GM19328 (cell line): Measurements from ENCODE around the gene DMRTC1.
"Not testable (repeated sequence)": the region's sequence is repeated elsewhere in the genome, so short reads cannot be mapped to it uniquely, and the experiment has no call there.

Experiments
- ATAC-seq: cut with Tn5 transposase; IDR thresholded peaks from one replicate; pipeline ENCODE4 v1.9.1; 2021; ENCODE audit warnings: mild to moderate bottlenecking, moderate library complexity; ENCODE audit not compliant: unreplicated experiment

The DMRTC1 gene, protein sequence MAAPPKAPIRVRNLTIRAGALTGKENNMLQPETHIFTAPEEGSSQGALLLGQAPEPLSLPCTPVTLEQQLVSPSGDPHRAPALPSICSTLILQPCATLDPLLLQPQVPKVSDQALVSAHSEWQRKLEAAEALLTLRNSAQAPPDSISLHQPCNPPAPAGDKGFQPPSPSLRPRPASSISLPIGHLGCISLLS

DNA sequence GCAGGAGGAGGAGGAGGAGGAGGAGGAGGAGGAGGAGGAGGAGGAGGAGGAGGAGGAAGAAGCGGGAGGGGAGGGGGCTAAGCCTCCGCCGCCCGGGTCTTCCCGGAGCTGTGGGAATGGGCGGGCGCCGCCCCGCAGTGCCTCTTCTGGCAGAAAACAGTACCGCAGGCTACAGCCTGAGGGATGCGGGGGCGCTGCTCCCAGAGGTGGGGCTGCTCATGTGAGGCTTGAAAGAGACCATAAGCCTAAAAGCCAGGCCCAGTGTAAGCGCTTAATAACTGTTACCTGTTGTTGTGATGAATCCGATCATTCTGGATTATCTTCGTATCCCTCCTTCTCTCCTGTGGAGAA, at the start of gene DMRTC1:
DMRTC1 (minus strand) TSS at position 19 of the 351 bp plus-strand sequence. CDS start 68,143 bp downstream, outside the sequence.
- not testable (repeated sequence) for ATAC-seq

- ATAC-seq, result not testable (repeated sequence)
Measured at GRCh38 chrX:72980894-72981469, 37.3 kb upstream of the DMRTC1 start.

GRCh38 chrX:72974885-72975284, 31.2 kb upstream of the DMRTC1 start:
- ATAC-seq, result not testable (repeated sequence)

GRCh38 chrX:72971859-72972258, 28.2 kb upstream of the DMRTC1 start:
- ATAC-seq, result not testable (repeated sequence)

GRCh38 chrX:72959971-72960370, 16.3 kb upstream of the DMRTC1 start:
- not testable (repeated sequence) for ATAC-seq

DNA sequence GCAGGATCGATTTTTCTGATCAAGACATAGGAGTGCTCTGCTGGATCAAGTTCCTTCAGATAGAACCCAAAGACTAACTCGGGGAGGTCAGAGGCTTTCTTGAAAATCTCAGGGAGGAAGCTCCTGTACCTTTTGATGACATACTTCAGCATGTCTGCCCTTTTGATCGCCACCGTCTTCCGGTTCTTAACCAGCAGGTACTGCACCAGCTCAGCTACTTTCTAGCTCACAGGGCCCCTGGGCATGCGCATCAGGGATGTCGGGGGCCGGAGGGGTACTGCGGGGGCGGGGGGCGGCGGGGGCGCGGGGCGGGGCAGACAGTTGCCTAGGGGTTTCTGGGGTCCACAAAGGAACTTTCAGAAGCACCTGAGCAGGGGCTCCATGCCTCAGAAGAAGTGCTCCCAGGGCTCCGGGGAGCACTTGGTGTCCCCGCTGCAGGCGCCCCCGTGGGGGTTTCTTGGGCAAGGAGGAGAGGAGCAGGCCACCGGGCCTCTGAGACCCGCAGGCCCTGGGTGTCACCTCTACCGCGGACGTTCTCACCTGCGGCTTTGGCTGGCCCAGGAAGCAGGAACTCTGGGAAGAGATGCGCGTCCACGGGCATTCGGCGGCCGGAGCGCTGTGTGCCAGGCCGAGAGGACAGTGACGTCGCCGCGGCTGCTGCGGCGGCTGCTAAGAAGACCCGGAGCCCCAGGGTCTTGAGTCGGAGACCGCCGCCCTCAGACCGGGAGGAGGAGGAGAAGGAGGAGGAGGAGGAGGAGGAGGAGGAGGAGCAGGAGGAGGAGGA, 410 bp downstream of the DMRTC1 start:
- not testable (repeated sequence) for ATAC-seq

DNA sequence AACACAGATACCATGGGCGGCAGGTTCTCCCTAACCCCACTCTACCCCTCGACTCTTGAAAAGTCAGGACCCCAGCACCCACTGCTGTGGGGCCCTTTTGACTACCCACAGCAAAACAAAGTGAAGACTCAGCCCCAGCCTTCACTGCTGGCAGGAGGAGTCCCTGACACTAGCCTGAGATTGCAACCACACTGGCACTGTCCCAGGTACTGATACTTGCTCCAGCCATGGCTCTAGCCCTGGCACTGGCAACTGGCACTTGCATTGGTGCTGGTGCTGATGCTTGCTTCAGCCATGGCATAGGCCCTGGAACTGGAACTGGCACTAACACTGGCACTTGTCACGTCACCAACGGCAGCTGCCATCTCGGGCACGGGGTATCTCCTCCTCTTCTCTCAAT, 1.4 kb downstream of the DMRTC1 start:
- not testable (repeated sequence) for ATAC-seq

GRCh38 chrX:72937906-72938305, 5.7 kb downstream of the DMRTC1 start, which contains the start of gene FAM236A:
TSS of gene FAM236A (plus strand) at chrX:72938206. CDS start at chrX:72938263, 57 bp downstream.
- ATAC-seq, result not testable (repeated sequence)

- not testable (repeated sequence) for ATAC-seq
Measured at GRCh38 chrX:72936882-72937455, 6.7 kb downstream of the DMRTC1 start.

DNA sequence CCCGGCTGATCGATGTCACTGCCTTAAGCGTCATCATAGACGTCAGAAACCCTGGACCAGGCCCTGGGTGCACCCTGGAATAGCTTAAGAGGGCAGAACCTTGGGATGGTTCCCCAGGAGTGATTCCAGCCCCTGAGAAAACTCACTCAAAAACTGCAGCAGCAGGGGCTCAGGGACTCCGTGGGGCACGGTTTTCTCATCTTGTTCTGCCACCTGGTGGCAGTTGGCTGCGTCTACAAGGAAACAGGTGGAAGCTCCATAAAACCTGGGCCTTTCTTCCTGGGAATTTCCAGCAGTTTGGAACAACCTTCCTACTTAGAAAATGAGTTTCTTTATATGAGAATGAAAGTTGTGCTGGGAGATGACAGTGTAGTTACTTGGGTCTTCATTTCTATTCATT, 7.2 kb downstream of the DMRTC1 start:
- not testable (repeated sequence) for ATAC-seq

DNA sequence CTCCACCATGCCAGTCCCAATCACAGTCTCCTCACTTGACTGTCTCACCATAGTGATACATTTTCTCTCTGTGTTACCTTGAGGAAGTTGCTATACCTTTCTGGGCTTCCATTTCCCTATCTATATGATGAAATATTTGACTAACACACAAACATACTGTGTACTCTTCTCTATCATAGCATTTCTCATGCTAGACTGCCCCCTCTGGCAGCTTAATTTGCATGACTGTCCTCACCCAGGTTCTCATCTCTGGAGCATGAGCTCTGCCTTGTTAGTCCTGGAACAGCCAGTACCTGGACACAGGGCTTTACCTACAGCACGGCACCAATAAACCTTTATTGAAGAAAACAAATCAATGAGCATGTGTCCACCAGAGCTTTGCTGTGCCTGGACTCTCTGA, 11.4 kb downstream of the DMRTC1 start:
- not testable (repeated sequence) for ATAC-seq

- not testable (repeated sequence) for ATAC-seq
Measured at GRCh38 chrX:72916096-72916495, 27.5 kb downstream of the DMRTC1 start.

GRCh38 chrX:72912315-72912714, 31.3 kb downstream of the DMRTC1 start, which contains the start of gene FAM236C:
TSS of gene FAM236C (plus strand) at chrX:72912615. CDS start at chrX:72912715, 100 bp downstream.
- not testable (repeated sequence) for ATAC-seq

- ATAC-seq, result not testable (repeated sequence)
Measured at GRCh38 chrX:72889740-72890139, 53.9 kb downstream of the DMRTC1 start.

GRCh38 chrX:72882898-72883297, 60.7 kb downstream of the DMRTC1 start:
- not testable (repeated sequence) for ATAC-seq

DNA sequence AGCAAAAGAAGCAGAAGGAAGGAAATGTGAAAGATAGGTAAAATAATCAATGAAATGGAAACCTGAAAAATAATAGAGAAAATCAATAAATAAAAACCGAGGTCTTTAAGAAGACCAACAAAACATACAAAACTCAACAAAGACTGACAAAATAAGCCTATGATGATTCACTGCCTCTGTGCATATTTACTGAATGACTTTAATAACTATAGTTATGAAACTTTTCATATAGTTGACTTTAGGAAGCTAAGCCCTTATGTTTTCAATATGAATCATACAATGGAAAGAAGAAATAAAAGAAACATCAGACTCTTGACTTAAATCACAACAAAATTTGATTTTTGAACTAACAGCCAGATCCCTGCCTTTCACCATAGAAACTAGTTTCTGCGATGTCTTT, 106.1 kb downstream of the DMRTC1 start:
- ATAC-seq, result not testable (repeated sequence)

GRCh38 chrX:72830701-72831100, 112.9 kb downstream of the DMRTC1 start:
- ATAC-seq, result not testable (repeated sequence)
